ENCODE results near the gene KCNQ1OT1.

KCNQ1OT1 gene

DNA sequence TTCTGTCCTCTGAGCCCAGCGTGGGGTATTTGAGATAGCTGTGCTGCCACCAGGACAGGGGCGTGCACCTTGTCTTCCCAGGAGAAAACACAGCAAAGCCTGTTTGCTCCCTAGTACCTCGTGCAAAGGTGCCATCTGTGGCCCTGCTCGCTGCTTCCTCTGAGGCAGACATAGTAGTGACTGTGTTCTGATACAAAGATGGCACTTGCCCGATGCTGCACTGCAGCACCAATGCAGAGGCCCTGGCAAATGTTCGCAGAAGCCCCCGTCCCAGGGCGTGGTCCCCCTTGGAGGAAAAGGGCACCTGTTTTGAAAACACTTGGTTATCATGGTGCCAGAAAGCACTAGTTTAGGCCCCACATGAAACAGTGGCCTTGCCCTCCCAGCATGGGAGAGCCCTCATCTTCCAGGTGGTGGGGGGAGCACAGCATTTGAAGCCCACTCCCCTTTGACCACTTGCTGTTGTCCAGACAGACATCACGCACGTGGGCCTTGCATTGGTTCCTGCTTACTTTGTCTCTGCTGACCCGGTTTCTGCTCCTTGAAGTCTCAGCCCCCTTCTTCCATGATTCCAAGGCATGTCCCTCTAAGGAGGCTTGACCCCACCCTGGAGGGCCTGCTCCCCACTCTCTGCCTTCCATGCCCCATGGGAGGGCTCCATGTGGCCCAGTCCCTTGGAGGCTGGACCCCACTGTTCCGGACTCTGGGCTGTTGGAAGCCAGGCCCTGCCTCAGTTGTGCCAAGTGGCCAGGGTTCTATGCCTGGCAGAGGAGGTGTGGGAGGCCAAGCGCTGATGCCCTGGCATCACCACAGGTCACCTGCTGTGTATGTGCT is 109.4 kb downstream of the KCNQ1OT1 start:
- ChIA-PET CTCF (no interaction called here), POLR2A (ENCODE audit: low non-redundant PET) (no interaction called here)

GRCh38 chr11:2589538-2589934 is 110.3 kb downstream of the KCNQ1OT1 start:
- POLR2A ChIA-PET (ENCODE audit: low non-redundant PET): no interaction called here
- TF ChIP-seq CTCF (conservative IDR thresholded peaks at IDR 0.05; ENCODE audit: low read depth): no peak
- DNase-seq (ENCODE audit: low spot score): no peak
- H3K27ac ChIP-seq: no peak overlapping the region
- CTCF ChIA-PET: no interaction called here

More for the DNA sequence above, 109.4 kb downstream of the KCNQ1OT1 start:
- H3K27ac ChIP-seq: no peak overlapping the region
- TF ChIP-seq CTCF (conservative IDR thresholded peaks at IDR 0.05; ENCODE audit: low read depth): no peak
- DNase-seq (ENCODE audit: low spot score): no peak

GRCh38 chr11:2588809-2589537 is 110.8 kb downstream of the KCNQ1OT1 start:
- ChIA-PET POLR2A (ENCODE audit: low non-redundant PET) (no interaction called here), CTCF (interaction anchor here (0.6 kb wide), 1 partner anchor 161 kb away, joined by 3 read pairs; no protein-coding TSS in a partner anchor)
- H3K27ac ChIP-seq: no peak overlapping the region
- peak; percentile 20 for DNase-seq (ENCODE audit: low spot score)
- no peak for TF ChIP-seq CTCF (conservative IDR thresholded peaks at IDR 0.05; ENCODE audit: low read depth)

GRCh38 chr11:2587976-2588748 is 111.6 kb downstream of the KCNQ1OT1 start:
- no peak for TF ChIP-seq CTCF (conservative IDR thresholded peaks at IDR 0.05; ENCODE audit: low read depth)
- DNase-seq (ENCODE audit: low spot score): no peak
- H3K27ac ChIP-seq: no peak overlapping the region
- POLR2A ChIA-PET (ENCODE audit: low non-redundant PET): no interaction called here
- CTCF ChIA-PET: interaction anchor here (0.6 kb wide), 1 partner anchor 161 kb away, joined by 3 read pairs; no protein-coding TSS in a partner anchor

- no peak for DNase-seq (ENCODE audit: low spot score)
- ChIA-PET POLR2A (ENCODE audit: low non-redundant PET) (no interaction called here), CTCF (no interaction called here)
- H3K27ac ChIP-seq: no peak overlapping the region
- TF ChIP-seq CTCF (conservative IDR thresholded peaks at IDR 0.05; ENCODE audit: low read depth): no peak
Observed at GRCh38 chr11:2587132-2587930, 112.5 kb downstream of the KCNQ1OT1 start.

DNA sequence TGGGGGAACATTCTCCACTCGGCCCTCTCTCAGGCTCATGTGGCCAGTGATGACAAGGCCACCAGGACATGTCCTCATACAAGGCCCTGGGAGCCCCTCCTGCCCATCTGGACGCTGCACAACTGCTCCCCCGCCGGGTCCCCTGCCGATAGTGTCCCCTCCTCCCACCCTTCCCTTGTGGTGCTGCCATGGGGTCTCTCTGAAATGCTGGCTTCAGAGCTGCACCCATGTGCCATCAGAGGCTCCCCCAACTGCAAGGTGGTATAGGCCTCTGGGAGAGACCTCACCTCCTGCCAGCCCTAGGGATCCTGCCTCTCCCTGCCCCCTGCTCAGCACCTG is 113.0 kb downstream of the KCNQ1OT1 start:
- CTCF ChIA-PET: no interaction called here
- TF ChIP-seq CTCF (conservative IDR thresholded peaks at IDR 0.05; ENCODE audit: low read depth): no peak
- no peak overlapping the region for H3K27ac ChIP-seq
- POLR2A ChIA-PET (ENCODE audit: low non-redundant PET): no interaction called here
- no peak for DNase-seq (ENCODE audit: low spot score)
